Testis (tissue), 3 donors: ENCODE data around the gene ZNF532. TPM values are rescaled to one million over a fixed set of nuclear protein-coding genes. Genes with fewer than 3 reads are reported as not detected.

Source experiments
- polyA plus RNA-seq: library from polyadenylated mRNA; stranded (reverse); fragments of 350-450 nt; fragmentation: Illumina TruSeq; extraction: RNeasy Lipid Tissue Mini Kit (QIAGEN cat#74804); gene quantifications from one replicate; pipeline ENCODE4 v1.2.3, GENCODE V29; 2014; ENCODE audit warnings: low read depth, low replicate concordance; ENCODE audit not compliant: insufficient read depth
- small RNA-seq, 2 donors: library from RNA; depleted of rRNA; stranded (forward); fragments of <200 nt; gene quantifications; one replicate each; pipeline ENCODE3, GENCODE V24; 2016
- total RNA-seq, 2 donors: library from RNA; depleted of rRNA; stranded (reverse); fragments of >200 nt; gene quantifications; one replicate each; pipeline ENCODE4 v1.2.3, GENCODE V29; 2016

Gene ZNF532
- total and polyA plus RNA-seq, 3 donors from 2014 or later = 64.0 to 131 (median 122) TPM

Small RNA genes within 50 kb of the gene (small RNA-seq; reads per million reads assigned to genes)
- 0 reads per million in 2 donors for gene RF00096
- gene RNU2-69P = 0 reads per million in 2 donors

Other genes starting within 250 kb of the ZNF532 start
- gene ALPK2, start 235.8 kb upstream of the ZNF532 start, total RNA-seq = 1 to 10 TPM; 1.7 to 7.0 TPM
- gene ALPK2, start 235.8 kb upstream of the ZNF532 start, polyA plus RNA-seq = 5.8 TPM
- gene MALT1, start 193.4 kb upstream of the ZNF532 start, total RNA-seq = 10 to 100 TPM; 30.3 to 36.6 TPM
- gene MALT1, start 193.4 kb upstream of the ZNF532 start, polyA plus RNA-seq = 25.4 TPM